GM12874 (cell line): ENCODE data around the gene APC2.

Experiments
- CTCF ChIP-seq: IDR thresholded peaks from 2 replicates; pipeline ENCODE4 v1.5.1; 2011; ENCODE audit warnings: low read depth, mild to moderate bottlenecking, control low read depth, low read length, moderate library complexity; ENCODE audit not compliant: insufficient read depth

The APC2 gene

GRCh38 chr19:1423436-1424191, 26.3 kb upstream of the APC2 start:
- TF ChIP-seq CTCF, result no peak

- no peak for TF ChIP-seq CTCF
These were observed 25.5 kb upstream of the APC2 start for GRCh38 chr19:1424192-1424955.

GRCh38 chr19:1425102-1425837, 24.7 kb upstream of the APC2 start:
- no peak for TF ChIP-seq CTCF

GRCh38 chr19:1425902-1426301, 24.0 kb upstream of the APC2 start:
- TF ChIP-seq CTCF, result no peak

GRCh38 chr19:1426736-1427135, 23.2 kb upstream of the APC2 start:
- no peak for TF ChIP-seq CTCF

- no peak for TF ChIP-seq CTCF
These were observed 22.6 kb upstream of the APC2 start for GRCh38 chr19:1427221-1427920.
